ENCODE results near the gene RAB9A.

GRCh38 chrX:13747836-13748235 lies 58.9 kb downstream of the RAB9A start:
- TF ChIP-seq CTCF (IDR thresholded peaks at IDR 0.05) (peak; percentile 67), POLR2AphosphoS5 (IDR thresholded peaks at IDR 0.05; ENCODE audit: low read depth, low read length) (no peak), ZBTB33 (IDR thresholded peaks at IDR 0.05; ENCODE audit: borderline replicate concordance, low read depth) (no peak), ELF1 (IDR thresholded peaks at IDR 0.05) (no peak)

All from SK-N-SH (cell line).